Hepatic stellate cell (primary cell): ENCODE results near the gene FAM50B.

Experiments
- DNase-seq: peaks from one replicate; pipeline ENCODE4 v3.0.0; 2011; ENCODE audit warnings: low spot score

Gene FAM50B

GRCh38 chr6:3895312-3895653 is 46.1 kb downstream of the FAM50B start:
- no peak for DNase-seq

- no peak for DNase-seq
These were observed 46.6 kb downstream of the FAM50B start for GRCh38 chr6:3895805-3896204.

GRCh38 chr6:3898265-3898994 is 49.3 kb downstream of the FAM50B start:
- DNase-seq, result no peak

GRCh38 chr6:3899061-3899460 is 49.9 kb downstream of the FAM50B start:
- no peak for DNase-seq

- DNase-seq, result no peak
These were observed 50.8 kb downstream of the FAM50B start for GRCh38 chr6:3899970-3900439.
